ENCODE results near the gene NYNRIN.

NYNRIN gene

GRCh38 chr14:24434036-24434435 lies 35.2 kb downstream of the NYNRIN start:
- no peaks in the 10 kb centered on the region; the same call in none of the 2 replicates for H3K4me1 ChIP-seq (ENCODE audit: control insufficient read depth, insufficient read depth, low read length)
- H3K27ac ChIP-seq (ENCODE audit: low read length) = no peak overlapping the region
- H3K27me3 ChIP-seq (ENCODE audit: control insufficient read depth, insufficient read depth, low read length) = no peaks in the 10 kb centered on the region
- no peak overlapping the region for H3K4me3 ChIP-seq (ENCODE audit: low read length)
- no peak for DNase-seq (ENCODE audit: low read depth, low spot score)
- WGBS (ENCODE audit: insufficient coverage, insufficient read length) = no CpG with 5 or more reads among the region's 7 CpGs
- peaks cover 3% of the 10 kb centered on the region for H3K36me3 ChIP-seq (ENCODE audit: control insufficient read depth, insufficient read depth, low read length)
- H3K9me3 ChIP-seq (ENCODE audit: control insufficient read depth, insufficient read depth, low read length) = no peaks in the 10 kb centered on the region

DNA sequence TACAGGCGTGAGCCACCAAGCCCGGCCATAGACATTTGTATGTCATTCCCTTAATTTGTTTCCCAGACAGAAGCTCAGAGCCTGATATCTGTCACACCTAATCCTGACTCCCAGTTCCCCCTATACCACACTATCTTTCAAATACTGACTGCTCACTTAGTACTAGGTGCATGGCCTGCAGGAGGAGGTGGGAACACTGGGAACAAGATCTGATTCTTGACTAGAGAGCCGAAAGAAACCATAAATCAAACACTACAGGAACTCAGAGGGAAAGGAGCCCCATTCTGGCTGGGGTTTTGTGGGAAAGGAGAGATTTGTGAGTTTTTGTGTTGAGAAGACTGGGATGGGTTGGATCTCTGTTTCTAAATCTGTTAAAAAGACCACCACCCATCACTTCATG lies 35.9 kb downstream of the NYNRIN start:
- H3K9me3 ChIP-seq (ENCODE audit: control insufficient read depth, insufficient read depth, low read length) = no peaks in the 10 kb centered on the region
- H3K27me3 ChIP-seq (ENCODE audit: control insufficient read depth, insufficient read depth, low read length) = no peaks in the 10 kb centered on the region
- H3K4me1 ChIP-seq (ENCODE audit: control insufficient read depth, insufficient read depth, low read length) = no peaks in the 10 kb centered on the region; the same call in 1 of the 2 replicates
- WGBS (ENCODE audit: insufficient coverage, insufficient read length) = no CpG with 5 or more reads among the region's 3 CpGs
- H3K36me3 ChIP-seq (ENCODE audit: control insufficient read depth, insufficient read depth, low read length) = peaks cover 3% of the 10 kb centered on the region
- no peak overlapping the region for H3K4me3 ChIP-seq (ENCODE audit: low read length)
- no peak for DNase-seq (ENCODE audit: low read depth, low spot score)
- no peak overlapping the region for H3K27ac ChIP-seq (ENCODE audit: low read length)

DNA sequence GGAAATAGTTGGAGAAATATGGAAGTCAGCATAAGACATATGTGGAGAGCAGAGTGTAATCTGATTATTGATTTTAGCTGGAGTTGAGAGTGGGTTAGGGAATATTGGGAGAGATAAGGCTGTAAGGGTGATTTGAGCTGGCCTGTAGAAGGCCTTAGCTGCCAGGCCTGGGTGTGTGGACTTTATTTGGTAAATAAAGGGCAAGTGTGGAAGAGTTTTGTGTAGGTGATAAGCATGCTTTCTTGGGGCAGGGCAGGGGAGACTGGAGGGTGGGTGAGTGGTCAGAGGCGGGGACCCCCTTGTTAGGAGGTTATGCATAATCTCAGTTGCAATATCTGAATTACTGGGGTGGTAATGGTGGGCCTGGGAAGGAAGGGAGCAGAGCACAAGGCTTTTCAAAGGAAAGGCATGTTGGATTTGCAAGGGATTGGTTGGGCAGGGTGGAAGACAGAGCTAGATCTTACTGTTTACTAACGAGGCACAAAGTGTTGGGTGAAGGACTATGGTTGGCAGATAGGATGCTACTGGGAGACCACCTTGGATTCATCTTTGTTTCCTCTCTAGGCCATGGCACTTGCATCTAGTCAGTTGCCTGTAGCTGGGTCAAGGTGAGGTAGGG lies 36.5 kb downstream of the NYNRIN start:
- Histone ChIP-seq H3K4me1 (ENCODE audit: control insufficient read depth, insufficient read depth, low read length) (no peaks in the 10 kb centered on the region; the same call in 1 of the 2 replicates), H3K36me3 (ENCODE audit: control insufficient read depth, insufficient read depth, low read length) (peaks cover 10% of the 10 kb centered on the region), H3K27ac (ENCODE audit: low read length) (no peak overlapping the region), H3K4me3 (ENCODE audit: low read length) (no peak overlapping the region), H3K27me3 (ENCODE audit: control insufficient read depth, insufficient read depth, low read length) (no peaks in the 10 kb centered on the region), H3K9me3 (ENCODE audit: control insufficient read depth, insufficient read depth, low read length) (no peaks in the 10 kb centered on the region)
- DNase-seq (ENCODE audit: low read depth, low spot score) = no peak
- no CpG with 5 or more reads among the region's 2 CpGs for WGBS (ENCODE audit: insufficient coverage, insufficient read length)

- no CpG with 5 or more reads among the region's 6 CpGs for WGBS (ENCODE audit: insufficient coverage, insufficient read length)
- no peaks in the 10 kb centered on the region; the same call in 1 of the 2 replicates for H3K4me1 ChIP-seq (ENCODE audit: control insufficient read depth, insufficient read depth, low read length)
- no peak overlapping the region for H3K27ac ChIP-seq (ENCODE audit: low read length)
- peaks cover 11% of the 10 kb centered on the region for H3K36me3 ChIP-seq (ENCODE audit: control insufficient read depth, insufficient read depth, low read length)
- H3K27me3 ChIP-seq (ENCODE audit: control insufficient read depth, insufficient read depth, low read length) = no peaks in the 10 kb centered on the region
- no peaks in the 10 kb centered on the region for H3K9me3 ChIP-seq (ENCODE audit: control insufficient read depth, insufficient read depth, low read length)
- no peak overlapping the region for H3K4me3 ChIP-seq (ENCODE audit: low read length)
- no peak for DNase-seq (ENCODE audit: low read depth, low spot score)
Observed at GRCh38 chr14:24435998-24436354, 37.2 kb downstream of the NYNRIN start.

GRCh38 chr14:24436355-24437019 lies 37.7 kb downstream of the NYNRIN start:
- H3K4me3 ChIP-seq (ENCODE audit: low read length) = no peak overlapping the region
- no peak for DNase-seq (ENCODE audit: low read depth, low spot score)
- peaks cover 11% of the 10 kb centered on the region for H3K36me3 ChIP-seq (ENCODE audit: control insufficient read depth, insufficient read depth, low read length)
- no peaks in the 10 kb centered on the region for H3K4me1 ChIP-seq (ENCODE audit: control insufficient read depth, insufficient read depth, low read length)
- no peaks in the 10 kb centered on the region for H3K27me3 ChIP-seq (ENCODE audit: control insufficient read depth, insufficient read depth, low read length)
- no CpG with 5 or more reads among the region's 5 CpGs for WGBS (ENCODE audit: insufficient coverage, insufficient read length)
- no peaks in the 10 kb centered on the region for H3K9me3 ChIP-seq (ENCODE audit: control insufficient read depth, insufficient read depth, low read length)
- H3K27ac ChIP-seq (ENCODE audit: low read length) = no peak overlapping the region

GRCh38 chr14:24437020-24437735 lies 38.4 kb downstream of the NYNRIN start:
- no peaks in the 10 kb centered on the region for H3K9me3 ChIP-seq (ENCODE audit: control insufficient read depth, insufficient read depth, low read length)
- H3K4me1 ChIP-seq (ENCODE audit: control insufficient read depth, insufficient read depth, low read length) = no peaks in the 10 kb centered on the region
- WGBS (ENCODE audit: insufficient coverage, insufficient read length) = no CpG with 5 or more reads among the region's 12 CpGs
- H3K4me3 ChIP-seq (ENCODE audit: low read length) = no peak overlapping the region
- H3K27ac ChIP-seq (ENCODE audit: low read length) = no peak overlapping the region
- no peak for DNase-seq (ENCODE audit: low read depth, low spot score)
- peaks cover 11% of the 10 kb centered on the region for H3K36me3 ChIP-seq (ENCODE audit: control insufficient read depth, insufficient read depth, low read length)
- no peaks in the 10 kb centered on the region for H3K27me3 ChIP-seq (ENCODE audit: control insufficient read depth, insufficient read depth, low read length)

- Histone ChIP-seq H3K36me3 (ENCODE audit: control insufficient read depth, insufficient read depth, low read length) (peaks cover 11% of the 10 kb centered on the region), H3K9me3 (ENCODE audit: control insufficient read depth, insufficient read depth, low read length) (no peaks in the 10 kb centered on the region), H3K4me1 (ENCODE audit: control insufficient read depth, insufficient read depth, low read length) (no peaks in the 10 kb centered on the region), H3K4me3 (ENCODE audit: low read length) (no peak overlapping the region), H3K27me3 (ENCODE audit: control insufficient read depth, insufficient read depth, low read length) (no peaks in the 10 kb centered on the region), H3K27ac (ENCODE audit: low read length) (no peak overlapping the region)
- no CpG with 5 or more reads among the region's 2 CpGs for WGBS (ENCODE audit: insufficient coverage, insufficient read length)
- DNase-seq (ENCODE audit: low read depth, low spot score) = no peak
Observed at GRCh38 chr14:24437736-24438067, 38.9 kb downstream of the NYNRIN start.

- DNase-seq (ENCODE audit: low read depth, low spot score) = no peak
- Histone ChIP-seq H3K27me3 (ENCODE audit: control insufficient read depth, insufficient read depth, low read length) (no peaks in the 10 kb centered on the region), H3K4me3 (ENCODE audit: low read length) (no peak overlapping the region), H3K9me3 (ENCODE audit: control insufficient read depth, insufficient read depth, low read length) (no peaks in the 10 kb centered on the region), H3K27ac (ENCODE audit: low read length) (no peak overlapping the region), H3K36me3 (ENCODE audit: control insufficient read depth, insufficient read depth, low read length) (peaks cover 11% of the 10 kb centered on the region), H3K4me1 (ENCODE audit: control insufficient read depth, insufficient read depth, low read length) (no peaks in the 10 kb centered on the region)
- WGBS (ENCODE audit: insufficient coverage, insufficient read length) = no CpG with 5 or more reads among the region's 9 CpGs
Observed at GRCh38 chr14:24438223-24439097, 39.7 kb downstream of the NYNRIN start.

DNA sequence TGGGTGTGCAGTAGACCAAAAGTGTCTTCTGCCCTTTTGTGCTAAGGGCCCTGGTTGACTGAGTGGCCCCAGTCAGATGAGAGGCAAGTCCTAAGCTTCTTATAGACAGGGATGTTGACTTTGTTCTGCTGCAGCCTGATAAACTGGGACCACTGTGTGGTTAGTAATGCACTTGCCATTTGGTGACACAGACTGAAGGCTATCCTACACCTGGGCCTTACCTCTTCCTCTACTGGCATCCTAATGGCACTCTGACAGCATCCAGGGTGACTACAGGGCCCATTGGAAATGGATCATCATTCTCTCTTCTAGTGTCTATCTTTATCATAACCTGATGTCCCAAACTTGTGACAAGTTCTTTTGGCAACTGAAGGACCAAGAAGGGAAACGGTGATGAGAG lies 40.5 kb downstream of the NYNRIN start:
- H3K4me1 ChIP-seq (ENCODE audit: control insufficient read depth, insufficient read depth, low read length) = no peaks in the 10 kb centered on the region

More for the DNA sequence above, 40.5 kb downstream of the NYNRIN start:
- DNase-seq (ENCODE audit: low read depth, low spot score) = no peak
- H3K27me3 ChIP-seq (ENCODE audit: control insufficient read depth, insufficient read depth, low read length) = no peaks in the 10 kb centered on the region
- no CpG with 5 or more reads among the region's 1 CpG for WGBS (ENCODE audit: insufficient coverage, insufficient read length)
- peaks cover 11% of the 10 kb centered on the region for H3K36me3 ChIP-seq (ENCODE audit: control insufficient read depth, insufficient read depth, low read length)
- no peaks in the 10 kb centered on the region; the same call in 1 of the 2 replicates for H3K9me3 ChIP-seq (ENCODE audit: control insufficient read depth, insufficient read depth, low read length)
- H3K4me3 ChIP-seq (ENCODE audit: low read length) = no peak overlapping the region
- no peak overlapping the region for H3K27ac ChIP-seq (ENCODE audit: low read length)

Measured in iPS DF 6.9 (cell line).